ENCODE data around the gene PRDM16. TPM values are rescaled to one million over a fixed set of nuclear protein-coding genes. Genes with fewer than 3 reads are reported as not detected.
A peak's percentile ranks its signal among the peaks of the same experiment; 100 is the strongest.

Gene PRDM16
- total RNA-seq, 1 experiment from 2014 or later: 0.17 TPM

DNA sequence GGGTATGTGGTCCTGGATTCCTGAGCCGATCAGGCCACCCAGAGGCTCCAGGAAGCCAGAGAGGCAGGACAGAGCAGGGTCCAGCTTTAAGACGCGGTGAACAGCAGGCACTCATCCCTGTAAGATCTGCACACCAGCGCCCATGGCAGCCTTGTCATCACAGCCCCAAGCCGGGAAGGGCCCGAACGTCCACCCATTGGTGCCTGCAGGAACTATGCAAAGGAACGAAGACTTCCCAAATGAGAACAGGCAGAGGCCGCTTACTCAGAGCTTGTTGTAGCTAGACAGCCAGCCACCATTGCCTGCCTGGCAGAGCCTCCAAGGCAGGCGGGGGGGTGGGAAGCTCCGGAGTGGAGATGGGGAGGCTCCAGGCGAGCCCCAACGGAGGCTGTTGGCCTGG is 373.3 kb downstream of the PRDM16 start:
- Mint-ChIP-seq H3K9me3 (no peaks in the 10 kb centered on the region), H3K4me1 (peaks cover 9 to 18% of the 10 kb centered on the region in 2 experiments; a peak in 3 of 4 replicates)
- H2BK5ac ChIP-seq (ENCODE audit: insufficient read length, low read length): no peak overlapping the region

More for the DNA sequence above, 373.3 kb downstream of the PRDM16 start:
- no peak overlapping the region for H4K91ac ChIP-seq (ENCODE audit: insufficient read length, low read depth, low read length)
- no peak overlapping the region for H2BK15ac ChIP-seq (ENCODE audit: low read depth, low read length)
- no peak overlapping the region for H2BK120ac ChIP-seq (ENCODE audit: low read depth, low read length, poor library complexity, severe bottlenecking)
- no peak for TF ChIP-seq CTCF (conservative IDR thresholded peaks at IDR 0.05)
- no peak overlapping the region for H2BK12ac ChIP-seq (ENCODE audit: insufficient read length, low read depth, low read length)
- H3K23ac ChIP-seq (ENCODE audit: insufficient read length, low read depth, low read length): no peak overlapping the region
- H3K4ac ChIP-seq (ENCODE audit: low read depth, low read length): no peak overlapping the region
- H4K20me1 ChIP-seq (ENCODE audit: control insufficient read depth, insufficient read depth, insufficient read length): no peaks in the 10 kb centered on the region
- no peak overlapping the region for H3K9ac ChIP-seq (ENCODE audit: extremely low read depth, insufficient read length, low read length)
- no peak overlapping the region for H4K5ac ChIP-seq (ENCODE audit: insufficient read length, low read depth, low read length)
- H4K8ac ChIP-seq (replicated peaks; ENCODE audit: insufficient read length, low read depth, low read length): no peak overlapping the region
- Mint-ChIP-seq H3K4me3 (no peak overlapping the region), H3K27me3 (ENCODE audit: low read depth) (peaks cover 14% of the 10 kb centered on the region), H3K27ac (peak overlapping the region in 1 of 3 experiments; percentile 48; a peak in 1 of 7 replicates), H3K36me3 (ENCODE audit: insufficient read depth in 1 of 3, low read depth in 3 of 3) (no peaks in the 10 kb centered on the region)
- no peaks in the 10 kb centered on the region for H3K9me3 ChIP-seq (ENCODE audit: control insufficient read depth, low read depth, low read length)
- H2BK20ac ChIP-seq (ENCODE audit: low read depth, low read length, poor library complexity, severe bottlenecking): no peak overlapping the region
- H3K23me2 ChIP-seq (ENCODE audit: insufficient read length, low read depth, low read length, poor library complexity, severe bottlenecking): no peaks in the 10 kb centered on the region
- H3K79me1 ChIP-seq (ENCODE audit: insufficient read depth, low read depth, low read length, poor library complexity, severe bottlenecking): no peaks in the 10 kb centered on the region
- H3K4me1 ChIP-seq (ENCODE audit: insufficient read depth, low read length): no peaks in the 10 kb centered on the region
- no peak for DNase-seq
- H3K18ac ChIP-seq (ENCODE audit: insufficient read length, low read depth, low read length): no peak overlapping the region
- H3K27ac ChIP-seq (ENCODE audit: insufficient read length, low read depth, low read length): no peak overlapping the region
- no peak overlapping the region for H3T11ph ChIP-seq (ENCODE audit: low read length)
- H3K79me2 ChIP-seq (ENCODE audit: insufficient read depth, low read length): no peaks in the 10 kb centered on the region
- H2AFZ ChIP-seq (ENCODE audit: low read length): no peak overlapping the region
- H2AK5ac ChIP-seq (ENCODE audit: insufficient read length, low read length): no peak overlapping the region
- H3K27me3 ChIP-seq (ENCODE audit: insufficient read depth, low read length): no peaks in the 10 kb centered on the region; the same call in 1 of the 2 replicates
- H3K14ac ChIP-seq (ENCODE audit: insufficient read depth, low read length): no peak overlapping the region
- H3K4me2 ChIP-seq (ENCODE audit: insufficient read depth, insufficient read length, low read length): no peak overlapping the region
- no peak overlapping the region for H3K56ac ChIP-seq (ENCODE audit: insufficient read length, low read depth, low read length)
- no CpG with 5 or more reads among the region's 13 CpGs for WGBS (ENCODE audit: extremely low coverage, insufficient read length, low lambda C conversion rate)

Measured in H9 (cell line).